Body of pancreas (tissue), 4 donors: ENCODE results near the gene SYNE1. TPM values are rescaled to one million over a fixed set of nuclear protein-coding genes. Genes with fewer than 3 reads are reported as not detected.
"Not testable (repeated sequence)": the region's sequence is repeated elsewhere in the genome, so short reads cannot be mapped to it uniquely, and the experiment has no call there.

ENCODE experiments used
- ATAC-seq: fragments of 150-250 bp; one replicate; pipeline ENCODE4 v1.9.1; 2016
- DNase-seq, 4 donors: peaks; one replicate each; pipeline ENCODE4 v3.0.0-alpha.2; 2019
- H3K27ac ChIP-seq, 4 donors: fragments of 200-600 bp; sonication (generic); 1 replicate in 3 of 4; 2 replicates in 1 of 4; pipeline versions ENCODE4 v1.5.1 to v1.6.1; 2016 to 2019; ENCODE audit warnings: mild to moderate bottlenecking in 1 of 4, mixed read lengths in 1 of 4, moderate library complexity in 1 of 4
- H3K27me3 ChIP-seq, 2 donors: fragments of 200-600 bp; sonication (generic); one replicate each; pipeline ENCODE4 v1.6.0; 2016; ENCODE audit warnings: mild to moderate bottlenecking in 1 of 2
- H3K36me3 ChIP-seq, 2 donors: fragments of 200-600 bp; sonication (generic); replicated peaks in 1 of 2; 2 replicates each; pipeline ENCODE4 v1.5.1; 2016; ENCODE audit warnings: low read depth in 2 of 2; ENCODE audit not compliant: insufficient read depth in 1 of 2
- H3K4me1 ChIP-seq: fragments of 200-600 bp; sonication (generic); one replicate; pipeline ENCODE4 v1.6.0; 2016
- H3K4me3 ChIP-seq, 2 donors: fragments of 200-600 bp; sonication (generic); 1 replicate in 1 of 2; 2 replicates in 1 of 2; pipeline ENCODE4 v1.5.1; 2016 to 2019
- H3K9me3 ChIP-seq, 3 donors: fragments of 200-600 bp; sonication (generic); 1 replicate in 2 of 3; 2 replicates in 1 of 3; pipeline ENCODE4 v1.5.1; 2016
- CTCF ChIP-seq, 7 experiments: fragments of 450-650 bp in 4 of 7; fragments of 200-600 bp in 3 of 7; sonication (generic) in 3 of 7; IDR thresholded peaks; one replicate each; pipeline ENCODE4 v1.5.1; 2016 to 2019; ENCODE audit warnings: antibody characterized with exemption in 7 of 7
- POLR2A ChIP-seq, 3 donors: fragments of 450-650 bp; IDR thresholded peaks; one replicate each; pipeline ENCODE4 v1.6.1; 2016; ENCODE audit warnings: antibody characterized with exemption in 3 of 3, mild to moderate bottlenecking in 2 of 3
- WGBS, 2 donors: methylation state at CpG; one replicate each; pipeline ENCODE4 v1.1.5; 2017; 5-methylcytosine and 5-hydroxymethylcytosine counted together
- intact Hi-C: fragments of 100-400 bp; cut with DNase I; formaldehyde crosslinking; loops from one replicate; pipeline ENCODE4 v1.15.1; 2023
- total RNA-seq, 2 donors: library from RNA; depleted of rRNA; stranded (reverse); fragments of >200 nt; gene quantifications; one replicate each; pipeline ENCODE4 v1.1.0, GENCODE V29; 2016

Gene SYNE1
- total RNA-seq, 2 donors from 2014 or later, result 109 to 123 TPM

GRCh38 chr6:152630832-152631231, 6.3 kb downstream of the SYNE1 start:
- Histone ChIP-seq H3K4me1 (peaks cover under 1% of the 10 kb centered on the region), H3K4me3 (no peak overlapping the region), H3K27me3 (no peaks in the 10 kb centered on the region), H3K9me3 (no peaks in the 10 kb centered on the region), H3K36me3 (no peaks in the 10 kb centered on the region), H3K27ac (no peak overlapping the region)
- 27 to 35% methylated on average over 1 of the region's 1 CpG for WGBS, 2 donors
- no peak for TF ChIP-seq CTCF (IDR thresholded peaks at IDR 0.05)
- TF ChIP-seq POLR2A (IDR thresholded peaks at IDR 0.05), result no peak
- ATAC-seq (no peak), DNase-seq (no peak)
- intact Hi-C loops, result no loop called here

- H3K9me3 ChIP-seq, result no peaks in the 10 kb centered on the region
- H3K4me1 ChIP-seq, result no peaks in the 10 kb centered on the region
- no peak overlapping the region for H3K27ac ChIP-seq
- intact Hi-C loops, result no loop called here
- no peak for TF ChIP-seq CTCF (IDR thresholded peaks at IDR 0.05)
- TF ChIP-seq POLR2A (IDR thresholded peaks at IDR 0.05), result no peak
- no peak for ATAC-seq
- H3K36me3 ChIP-seq, result no peaks in the 10 kb centered on the region
- no peaks in the 10 kb centered on the region for H3K27me3 ChIP-seq
- DNase-seq, result no peak
- WGBS, 2 donors, result 24 to 44% methylated on average over 2 of the region's 2 CpGs
- no peak overlapping the region for H3K4me3 ChIP-seq
Measured at GRCh38 chr6:152625213-152625612, 11.9 kb downstream of the SYNE1 start.

- H3K27ac ChIP-seq, DNase-seq, intact Hi-C loops, H3K4me1 ChIP-seq, H3K4me3 ChIP-seq, ATAC-seq, H3K9me3 ChIP-seq, H3K36me3 ChIP-seq, H3K27me3 ChIP-seq: not testable (repeated sequence)
- 75 to 85% methylated on average over 3 of the region's 3 CpGs for WGBS, 2 donors
Measured at GRCh38 chr6:152614776-152615175, 22.4 kb downstream of the SYNE1 start.

GRCh38 chr6:152609125-152609670, 28.0 kb downstream of the SYNE1 start:
- no peak overlapping the region for H3K4me3 ChIP-seq
- no peaks in the 10 kb centered on the region for H3K9me3 ChIP-seq
- H3K36me3 ChIP-seq, result no peaks in the 10 kb centered on the region
- no peaks in the 10 kb centered on the region for H3K27me3 ChIP-seq
- WGBS, 2 donors, result 74 to 78% methylated on average over 10 of the region's 10 CpGs
- TF ChIP-seq POLR2A (IDR thresholded peaks at IDR 0.05), result no peak
- TF ChIP-seq CTCF (IDR thresholded peaks at IDR 0.05), result no peak
- DNase-seq (no peak), ATAC-seq (no peak)
- H3K27ac ChIP-seq, result no peak overlapping the region
- no peaks in the 10 kb centered on the region for H3K4me1 ChIP-seq
- intact Hi-C loops, result no loop called here

- Histone ChIP-seq H3K9me3 (no peaks in the 10 kb centered on the region), H3K27me3 (no peaks in the 10 kb centered on the region), H3K36me3 (no peaks in the 10 kb centered on the region), H3K27ac (no peak overlapping the region), H3K4me1 (no peaks in the 10 kb centered on the region), H3K4me3 (no peak overlapping the region)
- TF ChIP-seq POLR2A (IDR thresholded peaks at IDR 0.05) (no peak), CTCF (IDR thresholded peaks at IDR 0.05) (no peak)
- intact Hi-C loops, result no loop called here
- DNase-seq, result no peak
- WGBS, 2 donors, result 53 to 68% methylated on average over 2 of the region's 2 CpGs
- no peak for ATAC-seq
Measured at GRCh38 chr6:152605941-152606340, 31.2 kb downstream of the SYNE1 start.
